Heart left ventricle (tissue), 16 donors: ENCODE measurements around the gene DEFB125. TPM values are rescaled to one million over a fixed set of nuclear protein-coding genes. Genes with fewer than 3 reads are reported as not detected.
A peak's percentile ranks its signal among the peaks of the same experiment; 100 is the strongest.

ENCODE experiments used
- ATAC-seq, 4 donors: fragments of 200-7000 bp; cut with Tn5 transposase; one replicate each; pipeline ENCODE4 v1.9.1; 2020 to 2022; ENCODE audit warnings: moderate library complexity in 4 of 4, mild to moderate bottlenecking in 3 of 4, moderate number of reproducible peaks in 1 of 4
- DNase-seq, 5 donors: peaks; one replicate each; pipeline ENCODE4 v3.0.0-alpha.2; 2020
- H3K27ac ChIP-seq, 12 donors: fragments of 200-600 bp; sonication (generic) in 4 of 12; one replicate each; pipeline versions ENCODE4 v1.5.0 to v1.8.0; 2016 to 2022; ENCODE audit warnings: mild to moderate bottlenecking in 2 of 12
- H3K27me3 ChIP-seq, 9 donors: fragments of 200-600 bp; sonication (generic) in 2 of 9; one replicate each; pipeline versions ENCODE4 v1.5.1 to v1.8.0; 2016 to 2022; ENCODE audit warnings: mild to moderate bottlenecking in 3 of 9
- H3K36me3 ChIP-seq, 9 donors: fragments of 200-600 bp; sonication (generic) in 2 of 9; one replicate each; pipeline versions ENCODE4 v1.5.0 to v1.8.0; 2018 to 2022; ENCODE audit warnings: mild to moderate bottlenecking in 2 of 9
- H3K4me1 ChIP-seq, 12 donors: fragments of 200-600 bp; sonication (generic) in 4 of 12; one replicate each; pipeline versions ENCODE4 v1.5.0 to v1.8.0; 2016 to 2022; ENCODE audit warnings: mild to moderate bottlenecking in 3 of 12
- H3K4me3 ChIP-seq, 12 donors: fragments of 200-600 bp; sonication (generic) in 4 of 12; one replicate each; pipeline versions ENCODE4 v1.5.0 to v1.8.0; 2017 to 2022; ENCODE audit warnings: mild to moderate bottlenecking in 9 of 12, moderate library complexity in 4 of 12
- H3K9me3 ChIP-seq, 12 donors: fragments of 200-600 bp; sonication (generic) in 4 of 12; one replicate each; pipeline versions ENCODE4 v1.5.0 to v1.8.0; 2016 to 2022; ENCODE audit warnings: mild to moderate bottlenecking in 1 of 12
- POLR2A ChIP-seq, 2 donors: fragments of 450-650 bp; IDR thresholded peaks; one replicate each; pipeline ENCODE4 v1.6.1; 2017; ENCODE audit warnings: antibody characterized with exemption in 2 of 2, mild to moderate bottlenecking in 2 of 2, moderate library complexity in 2 of 2
- WGBS, 4 donors: extraction: QIAGEN DNeasy Blood & Tissue Kit in 2 of 4; methylation state at CpG; one replicate each; pipeline versions ENCODE4 v1.1.5 to v1.1.7; 2013 to 2018; 5-methylcytosine and 5-hydroxymethylcytosine counted together
- intact Hi-C, 10 donors: fragments of 100-400 bp; cut with DNase I; formaldehyde crosslinking; loops; one replicate each; pipeline versions ENCODE4 v1.11.1 to v1.14.2; 2022
- polyA plus RNA-seq, 2 donors: library from polyadenylated mRNA; stranded (reverse); fragments of 200-250 nt; gene quantifications; one replicate each; pipeline ENCODE4 v1.2.3, GENCODE V29; 2013
- total RNA-seq, 9 donors: library from RNA; depleted of rRNA in 2 of 9; stranded (reverse); fragments of >200 nt in 2 of 9; fragmentation: NEBNext Ultra II Directional in 3 of 9; extraction: Animal tissue kit (Norgen Biotek cat#: 25700) in 3 of 9; gene quantifications; one replicate each; pipeline versions ENCODE4 v1.1.0 to v1.2.4, GENCODE V29; 2016 to 2023
- TF ChIP-seq, protein P1 (sequence below), 12 donors: fragments of 200-600 bp; sonication (generic) in 4 of 12; IDR thresholded peaks; one replicate each; pipeline versions ENCODE4 v1.5.0 to v1.8.0; 2018 to 2022; ENCODE audit warnings: antibody characterized with exemption in 12 of 12, mild to moderate bottlenecking in 5 of 12
- donor health status: ischemic (EF 13 %, LVEDD 7.1; RV severe dilation, severe dysfunction).
- donor health status: healthy with polysubstance abuse.
- donor health status: DM: no; HTN: yes; CAD: no.
- donor health status: DM: no; HTN: no; CAD: no.
- donor health status: ischemic (EF 25% LVEDD 6.9; RV normal size, moderate dysfunction).
- donor health status: ischemic (EF 25% LVEDD 5.7; RV mildly dilated, moderate dysfunction).
- donor health status: healthy.
- donor health status: DM: yes; HTN: yes; CAD: no.
- donor health status: ischemic (EF 35%, LVEDD 5.7; RV mildly dilated, moderate dysfunction).
- donor health status: nonischemic (EF 11% LVEDD 7.7; RV severe dilation, severe dysfunction).
- donor health status: DM: yes; HTN: yes; CAD: no.
- donor health status: PGD.
- donor health status: ischemic (EF 29% LVEDD 5.4; RV normal size, mild dysfunction).
- donor health status: nonischemic (EF 23%, LVEDD 6.1; RV moderate dilation, normal function).

DEFB125 gene
- total and polyA plus RNA-seq, 11 donors: not detected

DNA sequence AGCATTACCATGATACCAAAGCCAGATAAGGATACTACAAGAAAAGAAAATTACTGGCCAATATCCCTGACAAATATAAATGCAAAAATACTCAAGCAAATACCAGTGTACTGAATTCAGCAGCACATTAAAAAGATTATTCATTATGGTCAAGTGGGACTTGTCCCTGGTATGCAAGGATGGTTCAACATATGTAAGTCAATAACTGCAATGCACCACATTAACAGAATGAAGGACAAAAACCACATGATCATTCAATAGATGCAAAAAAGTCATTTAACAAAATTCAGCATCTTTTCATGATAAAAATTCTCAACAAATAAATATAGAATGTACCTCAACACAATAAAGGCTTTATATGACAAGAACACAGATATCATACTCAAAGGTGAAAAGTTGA, 9.1 kb upstream of the DEFB125 start:
- H3K4me1 ChIP-seq: no peaks in the 10 kb centered on the region
- intact Hi-C loops: no loop called here
- DNase-seq: no peak
- no peak overlapping the region for H3K27ac ChIP-seq
- no peak for ATAC-seq
- peaks cover 0 to 7% (median 0%) of the 10 kb centered on the region in 9 donors for H3K27me3 ChIP-seq
- H3K36me3 ChIP-seq: no peaks in the 10 kb centered on the region
- no peak overlapping the region for H3K4me3 ChIP-seq
- H3K9me3 ChIP-seq: peaks cover 0 to 25% (median 0%) of the 10 kb centered on the region in 12 donors
- no peak for TF ChIP-seq POLR2A (IDR thresholded peaks at IDR 0.05)
- TF ChIP-seq, protein P1, sequence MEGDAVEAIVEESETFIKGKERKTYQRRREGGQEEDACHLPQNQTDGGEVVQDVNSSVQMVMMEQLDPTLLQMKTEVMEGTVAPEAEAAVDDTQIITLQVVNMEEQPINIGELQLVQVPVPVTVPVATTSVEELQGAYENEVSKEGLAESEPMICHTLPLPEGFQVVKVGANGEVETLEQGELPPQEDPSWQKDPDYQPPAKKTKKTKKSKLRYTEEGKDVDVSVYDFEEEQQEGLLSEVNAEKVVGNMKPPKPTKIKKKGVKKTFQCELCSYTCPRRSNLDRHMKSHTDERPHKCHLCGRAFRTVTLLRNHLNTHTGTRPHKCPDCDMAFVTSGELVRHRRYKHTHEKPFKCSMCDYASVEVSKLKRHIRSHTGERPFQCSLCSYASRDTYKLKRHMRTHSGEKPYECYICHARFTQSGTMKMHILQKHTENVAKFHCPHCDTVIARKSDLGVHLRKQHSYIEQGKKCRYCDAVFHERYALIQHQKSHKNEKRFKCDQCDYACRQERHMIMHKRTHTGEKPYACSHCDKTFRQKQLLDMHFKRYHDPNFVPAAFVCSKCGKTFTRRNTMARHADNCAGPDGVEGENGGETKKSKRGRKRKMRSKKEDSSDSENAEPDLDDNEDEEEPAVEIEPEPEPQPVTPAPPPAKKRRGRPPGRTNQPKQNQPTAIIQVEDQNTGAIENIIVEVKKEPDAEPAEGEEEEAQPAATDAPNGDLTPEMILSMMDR (IDR thresholded peaks at IDR 0.05): no peak

DNA sequence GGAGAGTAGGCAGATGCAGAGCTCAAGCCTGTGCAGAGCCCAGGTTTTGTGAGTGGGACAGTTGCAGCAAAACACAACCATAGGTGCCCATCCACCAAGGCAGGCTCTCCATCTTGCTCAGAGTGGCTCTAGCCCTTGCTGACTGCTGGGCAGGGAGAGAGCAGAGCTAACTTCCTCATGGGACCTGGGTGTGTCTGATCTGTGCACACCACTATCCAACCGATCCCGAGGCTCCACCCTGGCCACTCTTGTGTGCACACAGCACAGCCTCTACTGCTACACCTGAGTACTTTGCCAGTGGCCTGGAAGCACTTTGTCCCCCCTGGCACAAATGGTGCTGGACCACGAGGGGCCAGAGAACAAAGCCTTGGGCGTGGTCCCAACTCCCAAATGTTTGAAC, 7.9 kb upstream of the DEFB125 start:
- 43 to 66% (median 63%) methylated on average over 1 to 4 of the region's 4 CpGs for WGBS, 4 donors
- no peak for ATAC-seq
- Histone ChIP-seq H3K27ac (no peak overlapping the region), H3K27me3 (peaks cover 0 to 7% (median 0%) of the 10 kb centered on the region in 9 donors), H3K4me1 (no peaks in the 10 kb centered on the region), H3K9me3 (peaks cover 0 to 21% (median 0%) of the 10 kb centered on the region in 12 donors), H3K36me3 (no peaks in the 10 kb centered on the region), H3K4me3 (no peak overlapping the region)
- intact Hi-C loops: no loop called here
- no peak for TF ChIP-seq POLR2A (IDR thresholded peaks at IDR 0.05)
- TF ChIP-seq, protein P1 (IDR thresholded peaks at IDR 0.05): no peak
- peak in 1 of 5 donors; percentile 32 for DNase-seq

DNA sequence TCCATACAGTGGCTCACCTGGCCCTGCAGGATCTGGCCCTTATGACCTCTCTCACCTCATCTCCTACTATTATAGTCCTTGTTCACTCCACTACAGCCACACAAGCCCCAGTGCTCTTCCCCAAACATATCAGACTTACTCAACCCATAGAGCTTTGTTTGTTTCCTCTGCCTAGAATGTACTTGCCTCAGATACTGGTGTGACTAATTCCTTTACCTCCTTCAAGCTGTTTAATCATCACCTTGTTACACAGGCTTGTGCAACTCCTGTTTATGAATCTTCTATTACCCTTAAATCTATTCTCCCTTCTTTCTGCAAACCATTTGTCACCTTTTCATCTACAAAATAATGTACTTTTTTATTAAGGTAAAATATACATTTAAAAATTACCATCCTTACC, 3.2 kb downstream of the DEFB125 start:
- TF ChIP-seq, protein P1 (IDR thresholded peaks at IDR 0.05): no peak
- TF ChIP-seq POLR2A (IDR thresholded peaks at IDR 0.05): no peak
- no peak for DNase-seq
- intact Hi-C loops: no loop called here
- Histone ChIP-seq H3K27ac (no peak overlapping the region), H3K9me3 (peaks cover 0 to 26% (median 8%) of the 10 kb centered on the region in 12 donors), H3K4me1 (no peaks in the 10 kb centered on the region), H3K36me3 (no peaks in the 10 kb centered on the region), H3K4me3 (no peak overlapping the region), H3K27me3 (peaks cover 0 to 11% (median 0%) of the 10 kb centered on the region in 9 donors)
- ATAC-seq: no peak

DNA sequence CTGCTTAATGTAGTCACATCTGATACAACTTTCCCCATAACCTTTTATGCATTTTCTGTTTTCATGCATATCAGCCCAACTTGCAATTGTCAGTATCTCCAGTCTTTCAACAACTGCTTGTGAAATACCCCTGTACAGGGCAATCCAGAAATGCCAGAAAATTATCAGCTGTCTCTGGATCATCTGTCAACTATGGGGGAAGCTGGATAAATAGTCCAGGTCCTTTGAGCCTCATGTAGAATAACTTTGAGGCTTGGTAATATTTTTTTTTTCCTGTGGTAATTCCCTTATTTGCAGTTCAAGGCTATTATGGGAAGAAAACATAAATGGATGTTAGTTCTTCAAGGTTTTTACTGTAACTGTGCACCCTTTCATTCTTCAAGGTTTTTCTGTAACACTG, 6.2 kb downstream of the DEFB125 start:
- H3K27ac ChIP-seq: no peak overlapping the region
- no peaks in the 10 kb centered on the region for H3K36me3 ChIP-seq
- ATAC-seq: no peak
- intact Hi-C loops: no loop called here
- TF ChIP-seq, protein P1 (IDR thresholded peaks at IDR 0.05): no peak
- TF ChIP-seq POLR2A (IDR thresholded peaks at IDR 0.05): no peak
- no peak for DNase-seq
- no peak overlapping the region for H3K4me3 ChIP-seq
- H3K27me3 ChIP-seq: peaks cover 0 to 11% (median 0%) of the 10 kb centered on the region in 9 donors
- no peaks in the 10 kb centered on the region for H3K4me1 ChIP-seq
- H3K9me3 ChIP-seq: peaks cover 0 to 24% (median 9%) of the 10 kb centered on the region in 12 donors
